GM19438 (cell line): Measurements from ENCODE around the gene ZNF808.
"Not testable (repeated sequence)": the region's sequence is repeated elsewhere in the genome, so short reads cannot be mapped to it uniquely, and the experiment has no call there.

ENCODE experiments used
- ATAC-seq: cut with Tn5 transposase; IDR thresholded peaks from one replicate; pipeline ENCODE4 v1.9.1; 2021; ENCODE audit warnings: low read depth; ENCODE audit not compliant: unreplicated experiment

ZNF808 gene

GRCh38 chr19:52527134-52527955, at the start of gene ZNF808:
ZNF808 (plus strand) TSS chr19:52527668; CDS start chr19:52543285, 15,617 bp downstream.
- ATAC-seq: peak; percentile 87

GRCh38 chr19:52484111-52484743, 43.2 kb upstream of the ZNF808 start:
- not testable (repeated sequence) for ATAC-seq

GRCh38 chr19:52485064-52485463, 42.4 kb upstream of the ZNF808 start:
- not testable (repeated sequence) for ATAC-seq

- not testable (repeated sequence) for ATAC-seq
These were observed 41.8 kb upstream of the ZNF808 start for GRCh38 chr19:52485561-52486240.

- ATAC-seq: no peak
These were observed 35.1 kb upstream of the ZNF808 start for GRCh38 chr19:52492201-52492993.

GRCh38 chr19:52492994-52493470, 34.4 kb upstream of the ZNF808 start:
- no peak for ATAC-seq

- no peak for ATAC-seq
These were observed 33.0 kb upstream of the ZNF808 start for GRCh38 chr19:52494518-52494917.

GRCh38 chr19:52498571-52498970, 28.9 kb upstream of the ZNF808 start:
- no peak for ATAC-seq

- ATAC-seq: not testable (repeated sequence)
These were observed 27.0 kb upstream of the ZNF808 start for GRCh38 chr19:52500474-52500873.

GRCh38 chr19:52500991-52501390, 26.5 kb upstream of the ZNF808 start:
- ATAC-seq: not testable (repeated sequence)

- no peak for ATAC-seq
These were observed 20.2 kb upstream of the ZNF808 start for GRCh38 chr19:52507266-52507665.

- ATAC-seq: no peak
These were observed 11.3 kb upstream of the ZNF808 start for GRCh38 chr19:52516191-52516590.

GRCh38 chr19:52518646-52519045, 8.8 kb upstream of the ZNF808 start:
- ATAC-seq: no peak

- not testable (repeated sequence) for ATAC-seq
These were observed 8.3 kb upstream of the ZNF808 start for GRCh38 chr19:52519175-52519574.

GRCh38 chr19:52520013-52520412, 7.5 kb upstream of the ZNF808 start:
- ATAC-seq: no peak

GRCh38 chr19:52522551-52522950, 4.9 kb upstream of the ZNF808 start:
- ATAC-seq: no peak

- ATAC-seq: no peak
These were observed 3.4 kb upstream of the ZNF808 start for GRCh38 chr19:52524086-52524485.

GRCh38 chr19:52527956-52528351, 486 bp downstream of the ZNF808 start:
- ATAC-seq: no peak

GRCh38 chr19:52532480-52532879, 5.0 kb downstream of the ZNF808 start:
- ATAC-seq: no peak

GRCh38 chr19:52533901-52534300, 6.4 kb downstream of the ZNF808 start:
- ATAC-seq: no peak
